Upper lobe of left lung (tissue), 6 donors: ENCODE results near the gene MSANTD1. TPM values are rescaled to one million over a fixed set of nuclear protein-coding genes. Genes with fewer than 3 reads are reported as not detected.
A peak's percentile ranks its signal among the peaks of the same experiment; 100 is the strongest.

Source experiments
- ATAC-seq, 2 donors: fragments of 200-7000 bp; cut with Tn5 transposase; one replicate each; pipeline ENCODE4 v1.9.1; 2022; ENCODE audit warnings: mild to moderate bottlenecking in 2 of 2, moderate library complexity in 2 of 2; ENCODE audit not compliant: low FRiP score in 2 of 2
- DNase-seq, 2 donors: peaks; one replicate each; pipeline ENCODE4 v3.0.0-alpha.2; 2019 to 2020
- H3K27ac ChIP-seq, 4 donors: fragments of 200-600 bp; sonication (generic); one replicate each; pipeline ENCODE4 v1.5.1; 2016 to 2019
- H3K27me3 ChIP-seq, 4 donors: fragments of 200-600 bp; sonication (generic); one replicate each; pipeline ENCODE4 v1.5.1; 2017 to 2019
- H3K36me3 ChIP-seq, 4 donors: fragments of 200-600 bp; sonication (generic); one replicate each; pipeline ENCODE4 v1.5.1; 2016 to 2019
- H3K4me1 ChIP-seq, 4 donors: fragments of 200-600 bp; sonication (generic); one replicate each; pipeline ENCODE4 v1.5.1; 2018 to 2019
- H3K4me3 ChIP-seq, 4 donors: fragments of 200-600 bp; sonication (generic); one replicate each; pipeline ENCODE4 v1.5.1; 2017 to 2019; ENCODE audit warnings: mild to moderate bottlenecking in 2 of 4, moderate library complexity in 1 of 4
- H3K9me3 ChIP-seq, 4 donors: fragments of 200-600 bp; sonication (generic); one replicate each; pipeline ENCODE4 v1.5.1; 2018 to 2019
- EP300 ChIP-seq, 4 donors: sonication (generic); formaldehyde crosslinking; IDR thresholded peaks; one replicate each; pipeline ENCODE4 v1.5.1; 2017; ENCODE audit warnings: antibody characterized with exemption in 4 of 4, control low read depth in 2 of 4
- POLR2A ChIP-seq, 4 donors: fragments of 450-650 bp; IDR thresholded peaks; one replicate each; pipeline ENCODE4 v1.5.1; 2016 to 2017; ENCODE audit warnings: antibody characterized with exemption in 4 of 4, mild to moderate bottlenecking in 2 of 4
- POLR2AphosphoS5 ChIP-seq, 2 donors: sonication (generic); formaldehyde crosslinking; IDR thresholded peaks; one replicate each; pipeline ENCODE4 v1.5.1; 2017; ENCODE audit warnings: antibody characterized with exemption in 2 of 2
- WGBS, 2 donors: methylation state at CpG; one replicate each; pipeline ENCODE4 v1.1.5; 2017 to 2018; 5-methylcytosine and 5-hydroxymethylcytosine counted together
- total RNA-seq, 6 donors: library from RNA; depleted of rRNA in 4 of 6; stranded (reverse); fragments of >200 nt in 4 of 6; gene quantifications; one replicate each; pipeline versions ENCODE4 v1.1.0 to v1.2.1, GENCODE V29; 2016 to 2021
- TF ChIP-seq, protein P1 (sequence below), 6 experiments: fragments of 450-650 bp in 4 of 6; fragments of 200-600 bp in 2 of 6; sonication (generic) in 2 of 6; IDR thresholded peaks; one replicate each; pipeline ENCODE4 v1.5.1; 2016 to 2019; ENCODE audit warnings: antibody characterized with exemption in 6 of 6
- donor health status: DM: no; HTN: no; CAD: no; lungs with moderate emphysema.
- donor health status: DM: no; HTN: yes; CAD: no; lungs with severe emphysema.

MSANTD1 gene
- total RNA-seq, 6 donors from 2014 or later = 1.00 to 7.3 (median 1.8) TPM

DNA sequence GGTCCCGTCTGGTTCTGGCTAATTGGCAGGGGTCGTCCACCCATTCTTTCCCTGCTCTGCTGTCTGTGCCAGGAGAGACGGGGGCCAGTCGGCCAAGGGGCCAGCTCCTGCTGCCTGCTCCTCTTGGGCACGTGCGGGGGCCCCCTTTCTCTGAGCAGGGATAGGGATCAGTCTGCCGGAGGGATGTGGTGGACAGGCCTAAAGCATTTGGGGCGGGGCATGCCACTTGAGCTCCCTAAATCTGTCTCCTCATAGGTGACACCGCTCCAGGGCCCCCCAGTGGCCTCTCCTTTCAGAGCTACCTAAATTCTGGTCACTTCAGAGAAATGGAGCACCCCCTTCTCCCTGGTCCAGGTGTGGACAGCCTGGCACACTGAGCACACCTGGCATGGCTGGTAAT, 4.2 kb upstream of the MSANTD1 start:
- H3K27me3 ChIP-seq = no peaks in the 10 kb centered on the region
- no peaks in the 10 kb centered on the region for H3K9me3 ChIP-seq
- H3K4me3 ChIP-seq = no peak overlapping the region
- DNase-seq (peak in 1 of 2 donors; percentile 44), ATAC-seq (no peak)
- H3K36me3 ChIP-seq = peaks cover 5 to 33% (median 21%) of the 10 kb centered on the region in 4 donors
- no peak for TF ChIP-seq POLR2A (IDR thresholded peaks at IDR 0.05)
- TF ChIP-seq POLR2AphosphoS5 (IDR thresholded peaks at IDR 0.05) = no peak
- no peaks in the 10 kb centered on the region for H3K4me1 ChIP-seq
- H3K27ac ChIP-seq = no peak overlapping the region
- WGBS, 2 donors = 89% methylated on average over 9 of the region's 9 CpGs; no CpG with 5 or more reads in 1 of the 2 donors

- Histone ChIP-seq H3K4me3 (no peak overlapping the region), H3K36me3 (peaks cover 0 to 24% (median 12%) of the 10 kb centered on the region in 4 donors), H3K27me3 (no peaks in the 10 kb centered on the region), H3K9me3 (no peaks in the 10 kb centered on the region), H3K27ac (no peak overlapping the region), H3K4me1 (no peaks in the 10 kb centered on the region)
- 91% methylated on average over 5 of the region's 6 CpGs; no CpG with 5 or more reads in 1 of the 2 donors for WGBS, 2 donors
- ATAC-seq (no peak), DNase-seq (peak in 1 of 2 donors; percentile 68)
- TF ChIP-seq POLR2AphosphoS5 (IDR thresholded peaks at IDR 0.05) (no peak), EP300 (IDR thresholded peaks at IDR 0.05) (no peak), POLR2A (IDR thresholded peaks at IDR 0.05) (no peak)
- TF ChIP-seq, protein P1, sequence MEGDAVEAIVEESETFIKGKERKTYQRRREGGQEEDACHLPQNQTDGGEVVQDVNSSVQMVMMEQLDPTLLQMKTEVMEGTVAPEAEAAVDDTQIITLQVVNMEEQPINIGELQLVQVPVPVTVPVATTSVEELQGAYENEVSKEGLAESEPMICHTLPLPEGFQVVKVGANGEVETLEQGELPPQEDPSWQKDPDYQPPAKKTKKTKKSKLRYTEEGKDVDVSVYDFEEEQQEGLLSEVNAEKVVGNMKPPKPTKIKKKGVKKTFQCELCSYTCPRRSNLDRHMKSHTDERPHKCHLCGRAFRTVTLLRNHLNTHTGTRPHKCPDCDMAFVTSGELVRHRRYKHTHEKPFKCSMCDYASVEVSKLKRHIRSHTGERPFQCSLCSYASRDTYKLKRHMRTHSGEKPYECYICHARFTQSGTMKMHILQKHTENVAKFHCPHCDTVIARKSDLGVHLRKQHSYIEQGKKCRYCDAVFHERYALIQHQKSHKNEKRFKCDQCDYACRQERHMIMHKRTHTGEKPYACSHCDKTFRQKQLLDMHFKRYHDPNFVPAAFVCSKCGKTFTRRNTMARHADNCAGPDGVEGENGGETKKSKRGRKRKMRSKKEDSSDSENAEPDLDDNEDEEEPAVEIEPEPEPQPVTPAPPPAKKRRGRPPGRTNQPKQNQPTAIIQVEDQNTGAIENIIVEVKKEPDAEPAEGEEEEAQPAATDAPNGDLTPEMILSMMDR (IDR thresholded peaks at IDR 0.05) = no peak
Observed at GRCh38 chr4:3245676-3246075, 3.3 kb upstream of the MSANTD1 start.

GRCh38 chr4:3246458-3247398, 2.2 kb upstream of the MSANTD1 start:
- WGBS, 2 donors = 83 to 90% methylated on average over 7 to 15 of the region's 16 CpGs
- DNase-seq (peak in 1 of 2 donors; percentile 62), ATAC-seq (no peak)
- H3K4me1 ChIP-seq = no peaks in the 10 kb centered on the region
- peaks cover 0 to 14% (median 3%) of the 10 kb centered on the region in 4 donors for H3K36me3 ChIP-seq
- H3K27me3 ChIP-seq = no peaks in the 10 kb centered on the region
- H3K9me3 ChIP-seq = no peaks in the 10 kb centered on the region
- H3K4me3 ChIP-seq = no peak overlapping the region
- TF ChIP-seq POLR2A (IDR thresholded peaks at IDR 0.05) = no peak
- no peak for TF ChIP-seq EP300 (IDR thresholded peaks at IDR 0.05)
- TF ChIP-seq, protein P1 (IDR thresholded peaks at IDR 0.05) = no peak
- TF ChIP-seq POLR2AphosphoS5 (IDR thresholded peaks at IDR 0.05) = no peak
- no peak overlapping the region for H3K27ac ChIP-seq

- ATAC-seq (no peak), DNase-seq (peak in 1 of 2 donors; percentile 29)
- Histone ChIP-seq H3K9me3 (no peaks in the 10 kb centered on the region), H3K36me3 (peaks cover 0 to 11% (median 2%) of the 10 kb centered on the region in 4 donors), H3K4me1 (no peaks in the 10 kb centered on the region), H3K27ac (no peak overlapping the region), H3K27me3 (no peaks in the 10 kb centered on the region), H3K4me3 (no peak overlapping the region)
- WGBS, 2 donors = 90 to 95% methylated on average over 8 to 21 of the region's 21 CpGs
- TF ChIP-seq POLR2AphosphoS5 (IDR thresholded peaks at IDR 0.05) = no peak
Observed at GRCh38 chr4:3247399-3248177, 1.4 kb upstream of the MSANTD1 start.

DNA sequence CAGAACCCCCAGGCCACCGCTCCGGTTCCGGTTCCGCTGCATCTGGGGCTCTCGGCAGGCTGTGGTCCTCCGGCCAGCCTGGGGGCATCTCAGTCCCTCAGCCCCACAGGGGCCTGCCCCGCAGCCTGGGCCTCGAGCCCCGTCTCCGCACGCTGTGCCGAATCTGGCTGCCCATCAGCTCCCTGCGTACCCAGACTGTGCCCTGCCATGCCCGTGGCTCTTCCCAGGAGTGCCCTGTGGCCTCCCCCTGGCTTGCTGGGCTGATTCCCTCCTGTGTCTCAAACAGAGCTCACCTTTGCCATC, 830 bp upstream of the MSANTD1 start:
- DNase-seq (peak in 1 of 2 donors; percentile 76), ATAC-seq (no peak)
- Histone ChIP-seq H3K4me1 (no peaks in the 10 kb centered on the region), H3K9me3 (no peaks in the 10 kb centered on the region), H3K27ac (no peak overlapping the region), H3K27me3 (no peaks in the 10 kb centered on the region), H3K36me3 (peaks cover 0 to 5% (median 0%) of the 10 kb centered on the region in 4 donors), H3K4me3 (no peak overlapping the region)
- TF ChIP-seq POLR2AphosphoS5 (IDR thresholded peaks at IDR 0.05) = no peak
- no peak for TF ChIP-seq EP300 (IDR thresholded peaks at IDR 0.05)
- TF ChIP-seq POLR2A (IDR thresholded peaks at IDR 0.05) = no peak
- TF ChIP-seq, protein P1 (IDR thresholded peaks at IDR 0.05) = no peak
- WGBS, 2 donors = 95 to 97% methylated on average over 10 to 13 of the region's 14 CpGs
